Suprapubic skin (tissue), 4 donors: Measurements from ENCODE around the gene HES3.

Source experiments
- CTCF ChIP-seq, 2 donors: fragments of 200-600 bp in 1 of 2; fragments of 450-650 bp in 1 of 2; sonication (generic) in 1 of 2; IDR thresholded peaks; one replicate each; pipeline ENCODE4 v1.5.1; 2016 to 2019; ENCODE audit warnings: antibody characterized with exemption in 2 of 2, mild to moderate bottlenecking in 1 of 2, moderate library complexity in 1 of 2
- EP300 ChIP-seq: sonication (generic); formaldehyde crosslinking; IDR thresholded peaks from one replicate; pipeline ENCODE4 v1.6.1; 2017; ENCODE audit warnings: antibody characterized with exemption
- POLR2A ChIP-seq, 2 donors: fragments of 450-650 bp; IDR thresholded peaks; one replicate each; pipeline ENCODE4 v1.6.1; 2017; ENCODE audit warnings: antibody characterized with exemption in 2 of 2, mild to moderate bottlenecking in 2 of 2, moderate library complexity in 2 of 2
- POLR2AphosphoS5 ChIP-seq, 3 donors: sonication (generic); formaldehyde crosslinking; IDR thresholded peaks; one replicate each; pipeline ENCODE4 v1.6.1; 2017; ENCODE audit warnings: antibody characterized with exemption in 3 of 3

GRCh38 chr1:6279613-6280383, 35.8 kb downstream of the HES3 start:
- no peak for TF ChIP-seq POLR2A (IDR thresholded peaks at IDR 0.05)
- no peak for TF ChIP-seq POLR2AphosphoS5 (IDR thresholded peaks at IDR 0.05)
- TF ChIP-seq CTCF (IDR thresholded peaks at IDR 0.05) = no peak
- no peak for TF ChIP-seq EP300
